T47D (cell line): ENCODE results near the gene LRRC32.

Experiments used
- DNase-seq, 2 experiments: peaks; one replicate each; pipeline versions ENCODE4 v3.0.0 to v3.0.0-alpha.2; 2011 to 2012; ENCODE audit warnings: low read depth in 1 of 2, low spot score in 1 of 2
- JUND ChIP-seq: IDR thresholded peaks from 2 replicates; pipeline ENCODE4 v1.6.1; 2012; ENCODE audit warnings: low read depth
- in situ Hi-C: cut with HindIII; loops from 2 replicates; pipeline ENCODE4 v1.10.0; 2016; ENCODE audit warnings: low sequenced_read_pairs, low pct_unique_long_range_greater_than_20kb

LRRC32 gene

DNA sequence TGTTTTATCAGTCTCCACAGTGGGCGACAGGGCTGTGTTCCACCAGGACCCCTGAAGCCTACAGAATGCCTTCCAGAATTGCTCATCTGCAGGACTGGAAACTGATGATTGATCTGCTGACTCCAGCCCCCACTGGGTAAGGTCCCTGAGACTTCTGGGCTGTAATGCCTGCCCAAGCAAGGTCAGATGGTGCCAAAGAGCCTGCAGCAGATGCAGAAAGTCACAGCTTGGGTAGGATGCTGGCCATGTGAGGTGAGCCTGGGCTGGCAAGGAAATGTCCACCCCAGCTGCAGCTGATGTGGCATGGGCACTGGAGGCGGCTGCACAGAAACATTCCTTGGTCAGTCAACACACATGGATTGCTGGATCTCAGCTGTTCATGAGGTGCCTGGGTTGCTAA, 30.9 kb downstream of the LRRC32 start:
- TF ChIP-seq JUND = no peak
- in situ Hi-C loops = no loop called here
- no peak for DNase-seq

DNA sequence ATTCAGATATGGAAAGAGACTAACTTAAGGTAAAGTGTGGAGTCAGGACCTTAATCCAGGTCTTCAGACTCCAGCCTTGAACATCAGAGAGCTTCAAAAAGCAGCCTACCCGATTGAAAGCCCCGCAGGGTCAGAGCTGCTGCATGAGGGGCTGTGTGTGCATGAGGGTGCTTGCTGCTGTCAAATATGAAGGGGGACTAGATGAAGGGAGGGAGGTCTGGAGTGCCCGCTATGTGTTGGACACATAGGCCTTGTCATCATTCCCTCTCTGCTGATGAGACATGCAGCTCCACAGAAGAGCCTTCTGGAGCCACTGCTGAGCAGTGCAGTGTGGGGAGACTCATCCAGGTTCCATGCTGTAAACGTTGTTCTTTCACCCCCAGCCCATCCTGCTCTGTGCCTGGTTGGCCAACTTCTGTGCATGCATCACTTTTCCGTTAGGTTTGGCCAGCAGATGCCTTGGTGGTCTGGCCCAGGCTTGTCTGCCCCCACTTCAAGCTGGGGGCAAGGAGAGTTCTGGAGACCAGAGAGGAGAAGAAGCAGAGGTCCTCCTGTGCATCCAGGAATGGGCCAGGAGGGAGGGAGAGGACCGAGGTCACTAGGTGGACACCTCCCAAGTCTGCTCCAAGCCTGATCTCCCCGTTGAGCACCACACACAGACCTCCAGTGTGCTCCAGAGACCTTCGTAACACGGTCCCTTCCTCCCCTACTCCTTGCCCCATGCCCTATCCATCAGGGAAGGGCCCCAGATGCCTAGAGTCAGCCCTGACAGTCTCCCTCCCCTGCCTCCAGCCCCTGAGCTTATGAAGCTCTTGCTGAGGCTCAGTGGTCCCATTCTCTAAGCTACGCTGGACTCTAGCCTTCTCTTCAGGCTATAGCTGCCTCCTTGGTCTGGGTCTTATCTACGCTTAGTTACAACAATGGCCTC, 32.0 kb downstream of the LRRC32 start:
- no peak for DNase-seq
- TF ChIP-seq JUND = no peak
- in situ Hi-C loops = no loop called here

DNA sequence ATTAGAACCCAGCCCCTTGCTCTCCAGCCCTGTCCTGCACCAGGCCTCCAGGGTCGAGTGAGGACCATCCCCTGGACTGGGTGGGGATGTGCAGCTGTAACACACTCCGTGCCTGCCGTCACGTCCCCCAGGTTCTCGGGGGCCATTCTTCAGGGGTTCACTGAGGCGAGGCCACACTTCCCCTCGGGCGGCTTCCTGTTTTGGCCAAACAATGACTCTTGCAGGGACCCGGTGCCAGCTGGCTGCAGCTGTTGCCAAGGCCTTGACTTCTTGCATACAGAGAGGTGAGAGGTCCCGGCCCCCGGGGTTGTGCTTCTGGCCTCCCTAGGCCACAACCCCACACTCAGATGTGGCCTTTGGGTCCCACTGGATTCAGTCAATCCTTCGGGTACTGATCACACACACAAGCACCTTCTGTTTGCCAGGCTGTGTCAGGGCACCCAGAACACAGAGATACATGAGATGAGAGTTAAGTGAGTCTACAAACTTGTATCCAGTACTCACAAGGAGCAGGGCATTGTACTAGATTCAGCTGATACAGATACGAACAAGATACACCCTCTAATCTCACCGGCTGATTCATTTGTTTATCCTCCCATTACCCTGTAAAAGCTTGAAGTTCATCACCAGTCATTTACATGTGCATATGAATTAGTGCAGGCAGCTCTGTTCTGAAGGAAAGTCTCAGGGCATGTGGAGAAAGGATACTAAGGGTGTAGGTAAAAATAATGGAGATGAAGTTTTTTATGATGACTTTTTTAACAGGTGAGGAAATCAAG, 32.9 kb downstream of the LRRC32 start:
- in situ Hi-C loops = no loop called here
- DNase-seq = no peak
- TF ChIP-seq JUND = no peak

DNA sequence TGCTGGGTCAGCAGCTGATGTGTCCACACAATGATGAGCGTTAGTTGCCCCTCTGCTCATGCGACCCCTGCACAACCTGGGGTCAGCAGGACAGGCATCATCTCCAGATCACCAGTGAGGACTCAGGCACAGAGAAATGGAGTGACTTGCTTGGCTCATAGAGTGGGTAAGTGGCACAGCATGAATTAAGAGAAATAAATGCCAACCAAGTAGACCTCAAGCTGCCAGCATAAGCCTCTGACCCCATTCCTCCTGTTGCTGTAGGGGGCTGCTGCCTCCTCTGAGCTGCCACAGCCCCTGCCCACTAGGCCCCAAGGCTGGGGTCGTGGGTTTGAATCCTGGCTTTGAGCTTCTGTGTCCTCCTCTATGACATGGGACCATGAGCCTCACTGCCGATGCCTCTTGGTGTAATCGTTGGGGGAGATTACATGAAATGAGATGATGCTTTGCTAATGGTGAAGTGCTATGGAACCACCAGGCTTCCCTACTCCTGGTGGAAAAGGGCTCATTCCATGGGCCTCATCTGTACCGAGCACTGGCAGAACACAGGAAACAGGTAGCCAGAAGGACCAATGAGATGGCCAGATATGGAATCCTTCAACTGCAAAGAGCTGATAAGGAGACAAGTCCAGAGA, 33.6 kb downstream of the LRRC32 start:
- DNase-seq = no peak
- in situ Hi-C loops = no loop called here
- no peak for TF ChIP-seq JUND

DNA sequence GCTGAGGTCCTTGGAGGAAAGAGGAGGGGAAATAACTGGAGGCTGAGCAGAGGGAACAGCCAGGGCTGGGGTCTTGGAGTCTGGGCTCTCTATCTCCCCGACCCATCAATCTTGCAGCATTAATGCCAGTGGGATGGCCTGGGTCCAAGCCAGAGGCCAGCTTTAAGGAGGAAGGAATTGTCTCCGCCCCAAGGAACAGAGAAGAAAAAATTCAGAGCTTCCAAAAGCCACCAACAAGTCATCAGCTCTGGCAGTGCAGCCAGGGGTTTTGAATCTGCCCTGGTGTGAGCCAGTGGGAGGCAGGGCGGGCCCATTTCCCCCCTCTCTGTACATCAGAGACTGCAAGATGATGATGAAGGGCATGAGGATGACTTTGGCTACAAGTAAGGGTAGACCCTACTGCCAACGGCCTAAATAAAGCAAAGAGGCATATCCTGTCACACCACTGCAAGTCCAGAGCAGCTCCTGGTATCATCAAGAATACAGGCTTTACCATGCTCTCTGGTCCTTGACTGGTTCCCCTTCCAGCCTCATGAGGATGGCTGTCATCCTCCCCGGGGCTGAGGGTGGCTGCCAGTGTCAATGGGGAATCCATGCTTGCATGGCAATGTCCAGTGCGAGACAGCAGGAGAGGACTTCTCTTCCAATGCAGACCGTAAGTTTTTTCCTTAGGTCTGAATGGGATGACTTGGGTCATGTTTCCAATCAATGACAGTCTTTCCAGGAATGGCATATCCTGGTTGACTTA, 34.4 kb downstream of the LRRC32 start:
- in situ Hi-C loops = no loop called here
- TF ChIP-seq JUND = no peak
- DNase-seq = no peak

DNA sequence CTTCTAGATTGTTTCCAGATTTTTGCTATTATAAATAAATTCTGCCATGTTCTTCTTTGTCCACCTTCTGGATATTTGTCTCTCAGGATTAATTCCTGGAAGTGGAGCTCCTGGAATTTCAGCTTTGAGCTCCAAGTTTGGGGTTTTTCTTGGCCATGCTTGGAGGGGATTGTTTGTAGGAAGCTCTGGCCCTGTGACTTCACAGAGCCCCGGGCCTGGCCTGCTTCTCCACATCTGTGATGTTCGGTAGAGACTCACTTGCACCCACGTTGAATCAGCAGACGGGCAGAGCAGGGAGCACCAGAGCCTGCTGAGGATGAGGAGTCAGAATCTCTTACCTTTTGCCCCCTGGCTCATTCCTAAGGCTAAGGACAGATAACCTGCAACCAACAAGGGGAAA, 35.7 kb downstream of the LRRC32 start:
- in situ Hi-C loops = no loop called here
- no peak for DNase-seq
- TF ChIP-seq JUND = no peak

DNA sequence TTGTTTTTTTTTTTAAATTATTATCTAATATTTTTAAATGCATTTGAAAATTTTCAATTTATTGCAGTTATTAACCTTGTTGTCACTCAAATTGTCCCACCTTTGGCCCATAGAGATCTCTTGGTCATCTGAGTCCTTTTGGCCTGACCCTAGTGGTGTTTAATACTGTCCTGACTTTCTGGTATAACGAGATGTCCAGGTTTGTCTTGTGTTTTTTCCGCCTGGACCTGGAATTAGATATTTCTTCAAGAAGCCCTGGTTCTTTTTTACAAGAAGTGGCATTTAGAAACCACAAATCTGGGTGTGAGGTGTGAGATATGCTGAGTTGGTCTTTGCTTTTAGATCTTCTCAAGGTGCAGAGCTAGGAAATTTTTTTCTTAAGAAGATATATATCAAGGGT, 38.1 kb downstream of the LRRC32 start:
- TF ChIP-seq JUND = no peak
- no peak for DNase-seq
- in situ Hi-C loops = no loop called here

DNA sequence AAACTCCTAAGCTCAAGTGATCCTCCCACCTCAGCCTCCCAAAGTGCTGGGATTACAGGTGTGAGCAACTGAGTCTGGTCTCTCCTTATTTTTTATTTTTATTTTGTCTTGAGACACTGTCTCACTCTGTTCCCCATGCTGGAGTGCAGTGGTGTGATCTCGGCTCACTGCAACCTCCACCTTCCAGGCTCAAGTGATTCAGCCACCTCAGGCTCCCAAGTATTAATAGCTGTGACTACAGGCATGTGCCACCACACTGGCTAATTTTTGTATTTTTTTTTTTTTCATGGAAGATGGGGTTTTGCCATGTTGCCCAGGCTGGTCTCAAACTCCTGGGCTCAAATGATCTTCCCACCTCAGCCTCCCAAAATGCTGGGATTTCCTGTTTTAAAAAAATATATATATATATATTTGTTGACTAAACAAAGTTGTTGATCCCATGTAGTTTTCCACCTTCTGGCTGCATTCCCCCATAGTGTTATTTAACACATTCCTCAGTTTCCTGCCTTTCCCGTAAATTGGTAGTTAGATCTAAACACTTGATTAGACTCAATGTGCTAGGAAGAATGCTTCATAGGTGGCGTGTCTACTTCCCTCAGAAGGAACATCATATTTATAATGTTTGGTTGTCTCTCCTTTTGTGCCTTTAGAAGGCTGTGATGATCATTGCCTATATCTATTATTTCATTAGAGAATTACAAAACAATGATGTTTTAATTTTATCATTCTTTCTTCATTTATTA, 38.8 kb downstream of the LRRC32 start:
- TF ChIP-seq JUND = no peak
- DNase-seq = no peak
- in situ Hi-C loops = no loop called here

DNA sequence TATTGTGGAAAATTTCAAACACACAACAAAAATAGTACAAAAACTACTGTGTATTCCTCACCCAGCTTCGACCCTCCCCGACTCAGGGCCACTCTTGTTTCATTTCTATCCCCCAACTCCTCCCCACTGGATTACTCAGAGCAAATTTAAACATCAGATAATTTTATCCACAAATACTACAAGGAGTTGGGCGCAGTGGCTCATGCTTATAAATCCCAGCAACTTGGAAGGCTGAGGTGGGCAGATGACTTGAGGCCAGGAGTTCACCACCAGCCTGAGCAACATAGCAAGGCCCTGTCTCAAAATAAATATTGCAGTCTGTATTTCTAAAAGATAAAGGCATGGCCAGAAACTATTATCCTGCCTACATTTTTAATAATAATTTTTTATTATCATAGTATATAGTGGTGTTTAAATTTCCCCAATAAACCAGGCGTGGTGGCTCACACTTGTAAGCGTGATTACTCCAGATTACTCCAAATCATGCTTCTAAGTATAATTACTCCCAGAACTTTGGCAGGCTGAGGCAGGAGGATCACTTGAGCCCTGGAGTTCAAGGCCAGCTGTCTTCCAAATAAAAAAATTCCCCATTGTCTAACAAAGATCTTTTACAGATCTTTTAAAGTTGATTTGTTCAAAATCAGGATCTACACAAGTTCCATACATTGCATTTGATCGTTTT, 39.8 kb downstream of the LRRC32 start:
- DNase-seq = no peak
- in situ Hi-C loops = no loop called here
- TF ChIP-seq JUND = no peak

DNA sequence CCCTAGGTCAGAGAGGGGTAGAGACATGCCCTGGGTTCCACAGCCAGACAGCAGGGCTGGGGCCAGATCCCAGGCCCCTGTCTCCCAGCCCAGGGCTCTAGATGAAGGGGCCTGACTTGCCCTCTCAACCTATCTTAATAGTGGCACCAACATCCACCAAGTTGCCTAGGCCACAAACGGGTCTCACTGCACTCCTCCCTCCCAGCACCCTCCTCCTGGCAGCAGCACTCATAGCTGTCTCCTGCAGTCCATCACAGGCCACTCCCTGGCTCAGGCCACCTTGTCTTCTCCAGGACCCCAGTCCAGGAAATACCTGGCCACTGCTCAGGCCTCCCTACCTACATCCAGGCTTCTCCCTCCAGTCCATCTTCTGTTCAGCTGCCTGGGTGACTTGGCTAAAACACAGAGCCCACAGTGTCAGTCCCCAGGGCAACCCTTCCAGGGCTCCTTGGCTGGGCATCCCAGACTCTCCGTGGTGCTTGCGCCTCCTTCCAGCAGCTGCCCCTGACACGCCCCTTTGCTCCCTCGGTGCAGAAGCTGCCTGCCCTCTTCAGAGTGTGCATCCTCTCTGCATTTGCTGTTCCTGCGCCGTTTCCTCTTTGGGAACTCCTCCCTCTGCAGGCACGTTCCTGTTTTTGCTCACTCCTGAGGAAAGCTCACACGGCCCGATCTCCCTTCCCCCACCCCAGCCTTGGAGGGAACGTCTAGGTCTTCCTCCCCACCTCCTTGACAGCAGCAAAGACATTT, 40.5 kb downstream of the LRRC32 start:
- DNase-seq = no peak
- in situ Hi-C loops = no loop called here
- TF ChIP-seq JUND = no peak
